H1 (cell line): ENCODE results near the gene SCARB2. TPM values are rescaled to one million over a fixed set of nuclear protein-coding genes. Genes with fewer than 3 reads are reported as not detected.

Experiments used
- CTCF ChIA-PET: fragments of 300-600 bp; sonication (Branson Sonifier 250); formaldehyde crosslinking; loops from one replicate; lab custom pipeline; 2021; ENCODE audit not compliant: partially characterized antibody; lab: Charles Lee
- POLR2A ChIA-PET: fragments of 300-600 bp; sonication (Branson Sonifier 250); formaldehyde crosslinking; loops from one replicate; lab custom pipeline; 2021; ENCODE audit warnings: inconsistent platforms; ENCODE audit not compliant: partially characterized antibody; lab: Charles Lee
- DNase-seq, 2 experiments: peaks; one replicate each; pipeline versions ENCODE4 v3.0.0 to v3.0.0-alpha.2; 2010 to 2022; ENCODE audit warnings: low spot score in 2 of 2, low read depth in 1 of 2, mixed read lengths in 1 of 2
- FAIRE-seq: peaks from 2 replicates; lab custom pipeline; 2011; peaks lifted over from hg19 to GRCh38; lab: Jason Lieb, UNC
- H2AFZ ChIP-seq: 2 replicates; pipeline ENCODE4 v1.8.1; 2012; ENCODE audit warnings: low read length, inconsistent platforms
- H2AK5ac ChIP-seq: 2 replicates; pipeline ENCODE4 v1.6.1; 2013; ENCODE audit warnings: low read depth, low read length
- H2BK120ac ChIP-seq: replicated peaks from 2 replicates; pipeline ENCODE3; 2013; ENCODE audit warnings: low read depth, low read length, inconsistent platforms
- H2BK12ac ChIP-seq: 2 replicates; pipeline ENCODE4 v1.6.1; 2013; ENCODE audit warnings: low read depth, low read length
- H2BK15ac ChIP-seq: 2 replicates; pipeline ENCODE4 v1.6.1; 2013; ENCODE audit warnings: low read length
- H2BK20ac ChIP-seq: 2 replicates; pipeline ENCODE4 v1.6.1; 2013; ENCODE audit warnings: low read length
- H2BK5ac ChIP-seq: 2 replicates; pipeline ENCODE4 v1.6.1; 2013; ENCODE audit warnings: low read depth, low read length
- H3K14ac ChIP-seq: 2 replicates; pipeline ENCODE4 v1.6.1; 2013; ENCODE audit warnings: inconsistent platforms; ENCODE audit not compliant: insufficient read length
- H3K18ac ChIP-seq: 2 replicates; pipeline ENCODE4 v1.6.1; 2013; ENCODE audit warnings: low read length; ENCODE audit errors: extremely low read depth
- H3K23ac ChIP-seq: 2 replicates; pipeline ENCODE4 v1.6.1; 2013; ENCODE audit warnings: inconsistent platforms; ENCODE audit not compliant: insufficient read length
- H3K23me2 ChIP-seq: 2 replicates; pipeline ENCODE4 v1.6.1; 2013; ENCODE audit warnings: low read depth, low read length
- H3K27ac ChIP-seq: 2 replicates; pipeline ENCODE4 v1.6.1; 2011; ENCODE audit warnings: low read depth, low read length, inconsistent platforms
- H3K27me3 ChIP-seq, 4 experiments: replicated peaks in 1 of 4; 1 replicate in 1 of 4; 2 replicates in 3 of 4; pipeline versions ENCODE4 v1.6.1 to v1.8.1; 2011 to 2013; ENCODE audit warnings: low read length in 3 of 4, mild to moderate bottlenecking in 3 of 4, inconsistent platforms in 2 of 4, mixed read lengths in 2 of 4, moderate library complexity in 1 of 4; ENCODE audit not compliant: control insufficient read depth in 3 of 4, insufficient read depth in 3 of 4; ENCODE audit errors: extremely low read depth in 1 of 4
- H3K36me3 ChIP-seq, 4 experiments: 2 replicates each; pipeline versions ENCODE4 v1.6.1 to v1.8.1; 2011 to 2013; ENCODE audit warnings: mild to moderate bottlenecking in 4 of 4, low read length in 3 of 4, moderate library complexity in 2 of 4, control low read depth in 1 of 4, inconsistent platforms in 1 of 4; ENCODE audit not compliant: insufficient read depth in 4 of 4, control insufficient read depth in 2 of 4
- H3K4ac ChIP-seq: replicated peaks from 2 replicates; pipeline ENCODE3; 2013; ENCODE audit warnings: low read length, low read depth, mixed read lengths, inconsistent platforms; ENCODE audit not compliant: insufficient read length
- H3K4me1 ChIP-seq, 4 experiments: replicated peaks in 1 of 4; 1 replicate in 1 of 4; 2 replicates in 3 of 4; pipeline versions ENCODE4 v1.6.1 to v1.8.1; 2011 to 2013; ENCODE audit warnings: low read length in 3 of 4, inconsistent platforms in 2 of 4, mixed read lengths in 1 of 4; ENCODE audit not compliant: insufficient read depth in 4 of 4, control insufficient read depth in 3 of 4
- H3K4me2 ChIP-seq, 2 experiments: 2 replicates each; pipeline versions ENCODE4 v1.6.1 to v1.8.1; 2011 to 2013; ENCODE audit warnings: low read depth in 2 of 2, low read length in 2 of 2, control low read depth in 1 of 2, inconsistent platforms in 1 of 2, mild to moderate bottlenecking in 1 of 2; ENCODE audit not compliant: insufficient read depth in 1 of 2
- H3K4me3 ChIP-seq, 4 experiments: fragments of 200-600, 300-600 bp in 1 of 4; sonication (generic), shearing (Covaris generic), sonication (Bioruptor Twin) in 1 of 4; 2 replicates each; pipeline versions ENCODE4 v1.5.1 to v1.8.1; 2011 to 2016; ENCODE audit warnings: low read length in 4 of 4, low read depth in 3 of 4, control low read depth in 2 of 4, inconsistent platforms in 2 of 4, mild to moderate bottlenecking in 2 of 4, mixed read lengths in 1 of 4, moderate library complexity in 1 of 4; ENCODE audit not compliant: insufficient read depth in 2 of 4; ENCODE audit errors: extremely low read depth in 1 of 4
- H3K56ac ChIP-seq: replicated peaks from 2 replicates; pipeline ENCODE3; 2013; ENCODE audit warnings: low read depth, mild to moderate bottlenecking, mixed read lengths, low read length, inconsistent platforms; ENCODE audit not compliant: insufficient read length
- H3K79me1 ChIP-seq: 2 replicates; pipeline ENCODE4 v1.6.1; 2013; ENCODE audit warnings: low read depth, low read length, control low read depth
- H3K79me2 ChIP-seq, 2 experiments: 2 replicates each; pipeline versions ENCODE4 v1.6.1 to v1.8.1; 2012 to 2013; ENCODE audit warnings: low read length in 2 of 2, mild to moderate bottlenecking in 2 of 2, inconsistent platforms in 1 of 2; ENCODE audit not compliant: insufficient read depth in 2 of 2, control insufficient read depth in 1 of 2
- H3K9ac ChIP-seq, 4 experiments: replicated peaks in 1 of 4; 1 replicate in 1 of 4; 2 replicates in 3 of 4; pipeline versions ENCODE4 v1.6.1 to v1.8.1; 2011 to 2013; ENCODE audit warnings: low read depth in 3 of 4, low read length in 3 of 4, control low read depth in 2 of 4, mild to moderate bottlenecking in 2 of 4, moderate library complexity in 2 of 4, inconsistent platforms in 1 of 4; ENCODE audit errors: extremely low read depth in 1 of 4
- H3K9me3 ChIP-seq, 2 experiments: 2 replicates each; pipeline versions ENCODE4 v1.6.1 to v1.8.1; 2012 to 2013; ENCODE audit warnings: mild to moderate bottlenecking in 2 of 2, moderate library complexity in 2 of 2, control low read depth in 1 of 2, inconsistent platforms in 1 of 2, low read depth in 1 of 2, low read length in 1 of 2, mixed read lengths in 1 of 2; ENCODE audit not compliant: insufficient read depth in 2 of 2
- H4K20me1 ChIP-seq, 2 experiments: replicated peaks in 1 of 2; 2 replicates each; pipeline versions ENCODE3 to v1.8.1; 2011 to 2013; ENCODE audit warnings: inconsistent platforms in 2 of 2, low read length in 2 of 2, mild to moderate bottlenecking in 1 of 2; ENCODE audit not compliant: insufficient read depth in 2 of 2, control insufficient read depth in 1 of 2
- H4K5ac ChIP-seq: 2 replicates; pipeline ENCODE4 v1.6.1; 2013; ENCODE audit warnings: low read length, low read depth, mixed read lengths, inconsistent platforms; ENCODE audit not compliant: insufficient read length
- H4K8ac ChIP-seq: 2 replicates; pipeline ENCODE4 v1.8.0; 2013; ENCODE audit warnings: mild to moderate bottlenecking, moderate library complexity, low read length, inconsistent platforms; ENCODE audit not compliant: insufficient read depth; ENCODE audit errors: extremely low read depth
- H4K91ac ChIP-seq: replicated peaks from 2 replicates; pipeline ENCODE3; 2013; ENCODE audit warnings: low read length, mixed read lengths, inconsistent platforms; ENCODE audit not compliant: insufficient read length
- ATF3 ChIP-seq: IDR thresholded peaks from 2 replicates; pipeline ENCODE4 v1.6.1; 2011; ENCODE audit warnings: low read depth, mild to moderate bottlenecking, low read length; ENCODE audit not compliant: insufficient read depth
- CREB1 ChIP-seq: IDR thresholded peaks from 2 replicates; pipeline ENCODE4 v1.6.1; 2012; ENCODE audit warnings: inconsistent platforms
- E2F6 ChIP-seq: IDR thresholded peaks from 2 replicates; pipeline ENCODE4 v1.6.1; 2012; ENCODE audit warnings: inconsistent platforms
- JUN ChIP-seq: IDR thresholded peaks from 2 replicates; pipeline ENCODE4 v1.6.1; 2011; ENCODE audit warnings: low read depth, mild to moderate bottlenecking, improper control_type of control experiment, low read length
- NANOG ChIP-seq: IDR thresholded peaks from 2 replicates; pipeline ENCODE4 v1.6.1; 2011; ENCODE audit warnings: low read length, low read depth, mild to moderate bottlenecking, inconsistent platforms; ENCODE audit not compliant: insufficient read depth, poor library complexity, severe bottlenecking
- NRF1 ChIP-seq: IDR thresholded peaks from 2 replicates; pipeline ENCODE4 v1.6.1; 2011; ENCODE audit warnings: mild to moderate bottlenecking, low read depth, low read length, improper control_type of control experiment
- PHF8 ChIP-seq: fragments of 200-600 bp; sonication (generic); conservative IDR thresholded peaks from 2 replicates; pipeline ENCODE4 v1.7.1; 2012; ENCODE audit warnings: low read depth, mild to moderate bottlenecking, inconsistent platforms, low read length, moderate library complexity
- POLR2AphosphoS5 ChIP-seq: IDR thresholded peaks from 2 replicates; pipeline ENCODE4 v1.6.1; 2011; ENCODE audit warnings: low read depth, low read length
- RBBP5 ChIP-seq: IDR thresholded peaks from 2 replicates; pipeline ENCODE4 v1.7.1; 2012; ENCODE audit warnings: low read depth, mild to moderate bottlenecking, inconsistent platforms, low read length, moderate library complexity, borderline replicate concordance
- RXRA ChIP-seq: IDR thresholded peaks from 2 replicates; pipeline ENCODE4 v1.6.1; 2011; ENCODE audit warnings: low read depth, mild to moderate bottlenecking, low read length, moderate library complexity; ENCODE audit not compliant: insufficient read depth
- SAP30 ChIP-seq: fragments of 300-600 bp; sonication (generic); IDR thresholded peaks from 2 replicates; pipeline ENCODE4 v1.7.1; 2012; ENCODE audit warnings: low read length, moderate library complexity, mild to moderate bottlenecking, inconsistent platforms; ENCODE audit not compliant: insufficient read depth, insufficient replicate concordance
- SIN3A ChIP-seq, 2 experiments: IDR thresholded peaks in 1 of 2; conservative IDR thresholded peaks in 1 of 2; 2 replicates each; pipeline ENCODE4 v1.6.1; 2011 to 2012; ENCODE audit warnings: low read length in 2 of 2, improper control_type of control experiment in 1 of 2, low read depth in 1 of 2, mild to moderate bottlenecking in 1 of 2
- SP4 ChIP-seq: IDR thresholded peaks from 2 replicates; pipeline ENCODE4 v1.6.1; 2012; ENCODE audit warnings: low read length, inconsistent platforms
- WGBS, 2 experiments: shearing (Covaris generic) in 1 of 2; methylation state at CpG; one replicate each; pipeline versions ENCODE4 v1.1.6 to v1.1.7; 2013 to 2015; ENCODE audit warnings: low lambda C conversion rate in 2 of 2, mixed read lengths in 2 of 2, inconsistent platforms in 1 of 2, low coverage in 1 of 2, missing lambda C conversion rate in 1 of 2; ENCODE audit not compliant: insufficient replicate concordance in 2 of 2, insufficient coverage in 1 of 2, insufficient read length in 1 of 2; ENCODE audit errors: extremely low coverage in 1 of 2, missing lambda C conversion rate in 1 of 2; 5-methylcytosine and 5-hydroxymethylcytosine counted together
- polyA plus RNA-seq, 7 experiments: library from polyadenylated mRNA; depleted of rRNA in 3 of 7; stranded (reverse) in 5 of 7; unstranded in 2 of 7; fragments of >200 nt in 5 of 7; fragments of 200-250 nt in 2 of 7; gene quantifications; 1 replicate in 5 of 7; 2 replicates in 1 of 7; 4 replicates in 1 of 7; pipeline versions ENCODE4 v1.2.1 to v1.2.3, GENCODE V29; 2011 to 2013; ENCODE audit warnings: missing spikeins in 2 of 7, mixed read lengths in 2 of 7
- total RNA-seq: library from RNA; stranded (reverse); fragmentation: NEBNext Ultra II Directional; extraction: Animal tissue kit (Norgen Biotek cat#: 25700); gene quantifications from 2 replicates; pipeline ENCODE4 v1.2.1, GENCODE V29; 2021

SCARB2 gene
- total and polyA plus RNA-seq, 2 of the 8 experiments (the other 6 are each of a cell fraction or from before 2014, with no cell fraction given) = 18.5 to 35.7 TPM

- FAIRE-seq (no peak), DNase-seq (no peak)
- H2BK120ac ChIP-seq = no peak overlapping the region
- H2BK5ac ChIP-seq = no peak overlapping the region
- peaks cover 0 to 5% (median 0%) of the 10 kb centered on the region in 4 experiments; a peak in 1 of 7 replicates for H3K4me1 ChIP-seq
- ChIA-PET CTCF (no interaction called here), POLR2A (no interaction called here)
- no peak overlapping the region for H3K56ac ChIP-seq
- no peak overlapping the region for H3K27ac ChIP-seq
- no peak overlapping the region for H4K91ac ChIP-seq
- H3K79me2 ChIP-seq = peaks cover 0 to 8% of the 10 kb centered on the region in 2 experiments; a peak in 3 of 4 replicates
- H3K18ac ChIP-seq = no peak overlapping the region
- H4K5ac ChIP-seq = no peak overlapping the region
- H3K23ac ChIP-seq = no peak overlapping the region
- no peak overlapping the region for H3K4me2 ChIP-seq
- H2AFZ ChIP-seq = no peak overlapping the region
- H2BK12ac ChIP-seq = no peak overlapping the region
- H2BK15ac ChIP-seq = no peak overlapping the region
- H3K14ac ChIP-seq = no peak overlapping the region
- H2BK20ac ChIP-seq = no peak overlapping the region
- no peak overlapping the region for H3K9ac ChIP-seq
- no peak overlapping the region for H4K8ac ChIP-seq
- no peaks in the 10 kb centered on the region for H3K23me2 ChIP-seq
- 100% methylated on average over 4 of the region's 4 CpGs; no CpG with 5 or more reads in 1 of the 2 experiments for WGBS, 2 experiments
- no peak overlapping the region for H3K4me3 ChIP-seq
- H3K79me1 ChIP-seq = peaks cover 5% of the 10 kb centered on the region; the same call in 1 of the 2 replicates
- no peaks in the 10 kb centered on the region for H3K36me3 ChIP-seq
- no peak overlapping the region for H3K4ac ChIP-seq
- no peaks in the 10 kb centered on the region for H4K20me1 ChIP-seq
- no peaks in the 10 kb centered on the region for H3K27me3 ChIP-seq
- no peak overlapping the region for H2AK5ac ChIP-seq
- H3K9me3 ChIP-seq = no peaks in the 10 kb centered on the region
- TF ChIP-seq CREB1 (no peak), NANOG (no peak), JUN (no peak), SP4 (no peak), E2F6 (no peak), RBBP5 (no peak), ATF3 (no peak), NRF1 (no peak), SAP30 (no peak), PHF8 (no peak), RXRA (no peak), POLR2AphosphoS5 (no peak), SIN3A (conservative IDR thresholded peaks at IDR 0.05 in 1 of 2, IDR thresholded peaks at IDR 0.05 in 1 of 2; ENCODE audit: low read depth in 1 of 2, low read length in 2 of 2) (no peak)
Measured at GRCh38 chr4:76201276-76201675, 12.3 kb downstream of the SCARB2 start.
